Epithelial cell of alveolus of lung (primary cell): ENCODE data around the gene PCDHGB5. TPM values are rescaled to one million over a fixed set of nuclear protein-coding genes. Genes with fewer than 3 reads are reported as not detected.

Experiments
- total RNA-seq: library from RNA; depleted of rRNA; stranded (reverse); fragments of >200 nt; gene quantifications from 2 replicates; pipeline ENCODE4 v1.2.1, GENCODE V29; 2015

PCDHGB5 gene
- 7.6 and 13.0 TPM in 2 replicates for total RNA-seq

GRCh38 chr5:141397756-141398551, at the start of gene PCDHGB5:
Gene PCDHGB5, plus strand, starts transcription at chr5:141397947. Its CDS starts 181 bp downstream, at chr5:141398128.

DNA sequence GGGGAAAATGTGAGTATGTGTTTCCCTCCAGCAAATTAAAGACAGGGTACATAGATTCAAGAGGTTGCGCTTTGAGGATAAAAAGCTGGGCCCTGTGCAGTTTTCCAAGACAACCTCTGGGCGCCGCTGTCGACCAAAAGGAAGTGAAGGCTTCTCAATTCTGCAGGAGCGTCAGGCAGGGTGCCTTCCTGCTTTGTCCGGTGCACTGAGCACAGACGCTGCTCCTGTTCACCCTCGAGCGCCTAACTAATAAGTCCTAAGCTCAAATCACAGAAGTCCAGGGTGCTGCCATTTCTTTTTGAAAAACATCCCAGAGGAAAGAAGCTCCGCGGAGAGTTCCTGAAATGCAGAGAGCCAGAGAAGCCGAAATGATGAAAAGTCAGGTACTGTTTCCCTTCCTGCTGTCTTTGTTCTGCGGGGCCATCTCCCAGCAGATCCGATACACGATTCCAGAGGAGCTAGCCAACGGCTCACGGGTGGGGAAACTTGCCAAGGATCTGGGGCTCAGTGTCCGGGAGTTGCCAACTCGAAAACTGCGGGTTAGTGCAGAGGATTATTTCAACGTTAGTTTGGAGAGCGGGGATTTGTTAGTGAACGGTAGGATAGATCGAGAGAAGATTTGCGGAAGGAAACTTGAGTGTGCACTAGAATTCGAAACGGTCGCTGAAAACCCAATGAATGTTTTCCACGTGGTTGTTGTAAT, 47.7 kb upstream of the PCDHGB5 start, which contains the start of gene PCDHGB1:
TSS of gene PCDHGB1 (plus strand) at position 183 of the 703 bp plus-strand sequence. CDS start at position 345, 162 bp downstream.

DNA sequence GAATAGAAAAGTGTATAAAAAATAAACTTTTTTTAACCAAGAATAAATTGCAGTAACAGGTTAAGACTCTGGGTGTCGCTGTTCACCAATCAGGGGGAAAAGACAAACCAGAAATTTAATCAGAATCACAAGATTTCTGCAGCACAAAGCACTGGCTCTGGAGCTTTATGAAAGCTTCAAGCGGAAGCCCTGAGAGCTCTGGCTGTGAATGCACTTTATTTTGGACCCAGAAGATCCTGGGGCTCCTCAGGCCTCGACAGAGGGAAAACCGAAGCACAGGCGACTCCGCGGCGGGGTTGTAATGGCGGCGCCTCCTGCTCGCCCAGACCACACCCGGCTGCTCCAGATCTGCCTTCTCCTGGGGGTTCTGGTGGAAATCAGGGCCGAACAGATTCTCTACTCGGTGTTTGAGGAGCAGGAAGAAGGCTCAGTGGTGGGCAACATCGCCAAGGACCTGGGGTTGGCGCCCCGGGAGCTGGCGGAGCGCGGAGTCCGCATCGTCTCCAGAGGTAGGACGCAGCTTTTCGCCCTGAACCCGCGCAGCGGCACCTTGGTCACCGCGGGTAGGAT, 42.8 kb upstream of the PCDHGB5 start, which contains the start of gene PCDHGA4:
TSS of gene PCDHGA4 (plus strand) at position 122 of the 570 bp plus-strand sequence. CDS start at position 209, 87 bp downstream.

DNA sequence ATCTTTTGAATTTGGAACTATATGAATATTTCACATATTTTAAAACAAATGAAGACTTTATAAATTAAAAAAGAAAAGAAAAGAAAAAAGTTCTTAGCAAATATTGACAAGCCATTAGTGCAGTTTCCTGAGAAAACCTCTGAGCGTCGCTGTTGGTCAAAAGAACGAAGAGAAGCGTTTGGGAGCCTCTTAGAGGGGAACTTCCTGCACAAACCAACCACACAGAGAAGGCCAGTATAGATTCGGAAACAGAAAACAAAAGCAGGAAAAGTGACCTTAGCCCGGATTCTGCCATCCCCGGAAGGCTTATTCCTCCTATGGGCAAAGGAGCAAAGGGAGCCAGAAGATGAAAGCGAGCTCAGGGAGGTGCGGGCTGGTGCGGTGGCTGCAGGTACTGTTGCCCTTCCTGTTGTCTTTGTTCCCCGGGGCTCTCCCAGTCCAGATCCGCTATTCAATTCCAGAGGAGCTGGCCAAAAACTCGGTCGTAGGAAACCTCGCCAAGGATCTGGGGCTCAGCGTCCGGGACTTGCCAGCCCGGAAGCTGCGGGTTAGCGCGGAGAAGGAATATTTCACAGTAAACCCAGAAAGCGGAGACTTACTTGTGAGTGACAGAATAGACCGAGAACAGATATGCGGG, 37.8 kb upstream of the PCDHGB5 start, which contains the start of gene PCDHGB2:
TSS of gene PCDHGB2 (plus strand) at position 205 of the 637 bp plus-strand sequence. CDS start at position 347, 142 bp downstream.

GRCh38 chr5:141363952-141364660, 33.6 kb upstream of the PCDHGB5 start, which contains the start of gene PCDHGA5:
Gene PCDHGA5, plus strand, starts transcription at chr5:141364162. Its CDS starts 169 bp downstream, at chr5:141364331.

GRCh38 chr5:141369994-141370848, 27.5 kb upstream of the PCDHGB5 start, which contains the start of gene PCDHGB3:
Gene PCDHGB3, plus strand, starts transcription at chr5:141370242. Its CDS starts 153 bp downstream, at chr5:141370395.

DNA sequence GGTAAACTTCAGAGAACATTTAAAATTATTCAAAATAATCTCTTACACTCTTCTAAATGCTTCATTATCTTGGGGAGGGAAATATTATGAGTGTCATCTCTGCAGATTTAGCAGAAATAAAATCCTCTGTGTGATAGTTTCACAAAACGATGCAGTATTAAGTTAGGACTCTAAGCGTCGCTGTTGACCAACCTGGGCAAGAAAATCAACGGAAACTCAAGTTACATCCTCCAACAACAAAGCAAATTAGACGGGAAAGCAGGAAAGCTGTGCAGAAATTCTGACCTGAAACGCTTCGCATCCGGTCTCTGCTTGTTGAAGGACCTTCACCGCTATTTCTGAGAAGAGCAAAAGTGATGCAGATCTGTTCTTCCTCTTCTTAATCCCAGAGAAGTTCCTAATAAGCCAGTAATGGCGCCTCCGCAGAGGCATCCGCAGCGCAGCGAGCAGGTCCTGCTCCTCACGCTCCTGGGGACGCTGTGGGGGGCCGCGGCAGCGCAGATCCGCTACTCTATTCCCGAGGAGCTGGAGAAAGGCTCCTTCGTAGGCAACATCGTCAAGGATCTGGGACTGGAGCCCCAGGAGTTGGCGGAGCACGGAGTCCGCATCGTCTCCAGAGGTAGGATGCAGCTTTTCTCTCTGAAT, 24.0 kb upstream of the PCDHGB5 start, which contains the start of gene PCDHGA6:
TSS of gene PCDHGA6 (plus strand) at position 219 of the 645 bp plus-strand sequence. CDS start at position 412, 193 bp downstream.

GRCh38 chr5:141382469-141383294, 15.1 kb upstream of the PCDHGB5 start, which contains the start of gene PCDHGA7:
Gene PCDHGA7, plus strand, starts transcription at chr5:141382742. Its CDS starts 158 bp downstream, at chr5:141382900.

DNA sequence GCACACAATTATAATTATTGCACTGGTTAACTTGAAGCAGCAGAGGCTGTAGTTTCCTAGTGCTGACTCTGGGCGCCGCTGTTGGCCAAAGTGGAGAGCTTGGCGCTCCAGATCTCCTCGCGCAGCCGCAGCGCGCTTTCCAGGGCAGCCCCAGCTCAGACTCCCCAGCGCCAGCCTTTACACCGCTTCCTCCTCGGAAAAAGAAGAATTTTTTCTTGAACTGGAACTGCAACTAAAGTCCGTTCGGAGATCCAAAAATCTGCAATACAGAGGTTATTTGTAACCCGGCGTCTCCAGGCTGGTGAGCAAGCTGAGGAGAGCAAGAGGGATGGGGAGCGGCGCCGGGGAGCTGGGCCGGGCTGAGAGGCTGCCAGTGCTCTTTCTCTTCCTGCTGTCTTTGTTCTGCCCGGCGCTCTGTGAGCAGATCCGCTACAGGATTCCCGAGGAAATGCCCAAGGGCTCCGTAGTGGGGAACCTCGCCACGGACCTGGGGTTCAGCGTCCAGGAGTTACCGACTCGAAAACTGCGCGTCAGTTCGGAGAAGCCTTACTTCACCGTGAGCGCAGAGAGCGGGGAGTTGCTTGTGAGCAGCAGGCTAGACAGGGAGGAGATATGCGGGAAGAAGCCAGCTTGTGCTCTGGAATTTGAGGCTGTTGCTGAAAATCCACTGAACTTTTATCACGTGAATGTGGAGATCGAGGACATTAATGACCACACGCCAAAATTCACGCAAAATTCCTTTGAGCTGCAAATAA, 10.0 kb upstream of the PCDHGB5 start, which contains the start of gene PCDHGB4:
TSS of gene PCDHGB4 (plus strand) at position 142 of the 755 bp plus-strand sequence. CDS start at position 329, 187 bp downstream.

GRCh38 chr5:141392429-141393198, 5.1 kb upstream of the PCDHGB5 start, which contains the start of gene PCDHGA8:
Gene PCDHGA8, plus strand, starts transcription at chr5:141392633. Its CDS starts 181 bp downstream, at chr5:141392814.

DNA sequence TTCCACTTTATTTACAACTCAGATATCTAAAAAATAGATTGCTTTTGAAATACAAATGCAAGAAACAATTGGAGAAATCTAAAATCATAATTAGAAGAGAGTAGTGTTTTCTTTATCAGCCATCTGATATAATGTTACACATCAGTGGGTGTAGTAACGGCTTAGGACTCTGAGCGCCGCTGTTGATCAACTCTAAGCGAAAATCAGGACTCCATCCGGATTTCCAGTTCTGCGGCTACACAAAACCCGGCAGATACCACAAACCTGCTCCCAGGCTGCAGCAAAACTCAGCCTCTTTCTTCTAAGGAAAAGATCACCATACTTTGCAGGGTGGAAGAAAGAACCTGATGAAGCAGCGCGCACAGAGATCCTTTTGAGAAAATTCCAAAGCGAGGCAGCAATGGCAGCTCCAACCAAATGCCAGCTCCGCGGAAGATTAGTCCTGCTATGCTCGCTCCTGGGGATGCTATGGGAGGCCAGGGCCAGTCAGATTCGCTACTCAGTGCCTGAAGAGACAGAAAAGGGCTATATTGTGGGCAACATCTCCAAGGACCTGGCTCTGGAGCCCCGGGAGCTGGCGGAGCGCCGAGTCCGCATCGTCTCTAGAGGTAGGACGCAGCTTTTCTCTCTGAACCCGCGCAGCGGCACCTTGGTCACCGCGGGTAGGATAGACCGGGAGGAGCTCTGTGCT, 5.0 kb downstream of the PCDHGB5 start, which contains the start of gene PCDHGA9:
TSS of gene PCDHGA9 (plus strand) at position 226 of the 691 bp plus-strand sequence. CDS start at position 401, 175 bp downstream.

GRCh38 chr5:141407790-141408505, 10.2 kb downstream of the PCDHGB5 start, which contains the start of gene PCDHGB6:
Gene PCDHGB6, plus strand, starts transcription at chr5:141408021. Its CDS starts 182 bp downstream, at chr5:141408203.

GRCh38 chr5:141412854-141413539, 15.2 kb downstream of the PCDHGB5 start, which contains the start of gene PCDHGA10:
Gene PCDHGA10, plus strand, starts transcription at chr5:141412987. Its CDS starts 189 bp downstream, at chr5:141413176.

GRCh38 chr5:141417494-141418172, 19.9 kb downstream of the PCDHGB5 start, which contains the start of gene PCDHGB7:
Gene PCDHGB7, plus strand, starts transcription at chr5:141417677. Its CDS starts 183 bp downstream, at chr5:141417860.

